Measurements from ENCODE around the gene CLCA2.

Gene CLCA2

GRCh38 chr1:86505564-86505902, 81.6 kb downstream of the CLCA2 start:
- H2AFZ ChIP-seq (ENCODE audit: low read depth, low read length): no peak overlapping the region
- H3K4me2 ChIP-seq (ENCODE audit: low read length): no peak overlapping the region
- peaks cover 9% of the 10 kb centered on the region for H3K4me1 ChIP-seq (ENCODE audit: low read length)
- no peaks in the 10 kb centered on the region for H3K9me3 ChIP-seq (ENCODE audit: insufficient read depth, low read length)
- no peaks in the 10 kb centered on the region for H3K79me2 ChIP-seq (ENCODE audit: low read length)
- no peaks in the 10 kb centered on the region for H4K20me1 ChIP-seq (ENCODE audit: insufficient read depth, low read length)
- no peak overlapping the region for H3K9ac ChIP-seq (ENCODE audit: low read length)
- H3K27me3 ChIP-seq (ENCODE audit: low read depth, low read length): no peaks in the 10 kb centered on the region
- H3K4me3 ChIP-seq (ENCODE audit: low read length): no peak overlapping the region
- no peak for TF ChIP-seq EZH2phosphoT487 (IDR thresholded peaks at IDR 0.05; ENCODE audit: low read depth)
- TF ChIP-seq CTCF (IDR thresholded peaks at IDR 0.05; ENCODE audit: low read depth, low read length): no peak
- H3K36me3 ChIP-seq (replicated peaks; ENCODE audit: low read depth, low read length): no peaks in the 10 kb centered on the region
- no peak overlapping the region for H3K27ac ChIP-seq (ENCODE audit: low read length)
